Common myeloid progenitor, CD34-positive (primary cell): ENCODE data around the gene FNDC10.
A peak's percentile ranks its signal among the peaks of the same experiment; 100 is the strongest.

Experiments
- CTCF ChIA-PET: fragments of 350-600 bp; sonication (Branson Sonifier 250); formaldehyde crosslinking; loops from one replicate; lab custom pipeline; 2021; ENCODE audit warnings: antibody characterized with exemption; lab: Charles Lee
- POLR2A ChIA-PET: fragments of 350-600 bp; sonication (Branson Sonifier 250); formaldehyde crosslinking; loops from one replicate; lab custom pipeline; 2021; ENCODE audit warnings: antibody characterized with exemption; lab: Charles Lee
- DNase-seq, 3 donors: peaks; one replicate each; pipeline versions ENCODE4 v3.0.0 to v3.0.0-alpha.2; 2013
- H3K27ac ChIP-seq, 2 experiments: 1 replicate in 1 of 2; 2 replicates in 1 of 2; pipeline ENCODE4 v1.7.0; 2013; ENCODE audit warnings: inconsistent platforms in 2 of 2, low read length in 2 of 2, mild to moderate bottlenecking in 2 of 2, low read depth in 1 of 2, moderate library complexity in 1 of 2; ENCODE audit not compliant: severe bottlenecking in 2 of 2, insufficient read depth in 1 of 2, poor library complexity in 1 of 2
- H3K27me3 ChIP-seq, 5 experiments: replicated peaks in 2 of 5; 1 replicate in 3 of 5; 2 replicates in 2 of 5; pipeline versions ENCODE4 v1.6.1 to v1.7.0; 2013; ENCODE audit warnings: low read length in 4 of 5, mild to moderate bottlenecking in 2 of 5, moderate library complexity in 2 of 5, inconsistent platforms in 1 of 5; ENCODE audit not compliant: insufficient read depth in 5 of 5, control insufficient read depth in 4 of 5
- H3K36me3 ChIP-seq, 4 experiments: 1 replicate in 2 of 4; 2 replicates in 2 of 4; pipeline versions ENCODE4 v1.6.1 to v1.7.0; 2013; ENCODE audit warnings: low read length in 3 of 4, control low read depth in 1 of 4, mild to moderate bottlenecking in 1 of 4; ENCODE audit not compliant: control insufficient read depth in 4 of 4, insufficient read depth in 4 of 4
- H3K4me1 ChIP-seq, 4 experiments: 1 replicate in 3 of 4; 2 replicates in 1 of 4; pipeline versions ENCODE4 v1.6.1 to v1.7.1; 2013; ENCODE audit warnings: low read length in 3 of 4, mild to moderate bottlenecking in 3 of 4, control low read depth in 1 of 4, inconsistent platforms in 1 of 4, moderate library complexity in 1 of 4; ENCODE audit not compliant: control insufficient read depth in 4 of 4, insufficient read depth in 4 of 4; ENCODE audit errors: control extremely low read depth in 1 of 4
- H3K4me3 ChIP-seq, 7 experiments: 1 replicate in 4 of 7; 2 replicates in 3 of 7; pipeline versions ENCODE4 v1.5.1 to v1.7.0; 2013; ENCODE audit warnings: mild to moderate bottlenecking in 7 of 7, low read length in 6 of 7, moderate library complexity in 6 of 7, inconsistent platforms in 2 of 7, low read depth in 2 of 7, control low read depth in 1 of 7; ENCODE audit not compliant: insufficient read depth in 4 of 7, control insufficient read depth in 1 of 7; ENCODE audit errors: extremely low read depth in 1 of 7
- H3K9me3 ChIP-seq, 5 experiments: 1 replicate in 4 of 5; 2 replicates in 1 of 5; pipeline versions ENCODE4 v1.6.1 to v1.7.1; 2013; ENCODE audit warnings: low read length in 4 of 5, mild to moderate bottlenecking in 2 of 5, inconsistent platforms in 1 of 5, low read depth in 1 of 5, moderate library complexity in 1 of 5; ENCODE audit not compliant: control insufficient read depth in 4 of 5, insufficient read depth in 2 of 5; ENCODE audit errors: control extremely low read depth in 1 of 5
- WGBS: methylation state at CpG from one replicate; pipeline ENCODE4 v1.1.5; 2013; ENCODE audit not compliant: insufficient coverage; 5-methylcytosine and 5-hydroxymethylcytosine counted together

The FNDC10 gene

DNA sequence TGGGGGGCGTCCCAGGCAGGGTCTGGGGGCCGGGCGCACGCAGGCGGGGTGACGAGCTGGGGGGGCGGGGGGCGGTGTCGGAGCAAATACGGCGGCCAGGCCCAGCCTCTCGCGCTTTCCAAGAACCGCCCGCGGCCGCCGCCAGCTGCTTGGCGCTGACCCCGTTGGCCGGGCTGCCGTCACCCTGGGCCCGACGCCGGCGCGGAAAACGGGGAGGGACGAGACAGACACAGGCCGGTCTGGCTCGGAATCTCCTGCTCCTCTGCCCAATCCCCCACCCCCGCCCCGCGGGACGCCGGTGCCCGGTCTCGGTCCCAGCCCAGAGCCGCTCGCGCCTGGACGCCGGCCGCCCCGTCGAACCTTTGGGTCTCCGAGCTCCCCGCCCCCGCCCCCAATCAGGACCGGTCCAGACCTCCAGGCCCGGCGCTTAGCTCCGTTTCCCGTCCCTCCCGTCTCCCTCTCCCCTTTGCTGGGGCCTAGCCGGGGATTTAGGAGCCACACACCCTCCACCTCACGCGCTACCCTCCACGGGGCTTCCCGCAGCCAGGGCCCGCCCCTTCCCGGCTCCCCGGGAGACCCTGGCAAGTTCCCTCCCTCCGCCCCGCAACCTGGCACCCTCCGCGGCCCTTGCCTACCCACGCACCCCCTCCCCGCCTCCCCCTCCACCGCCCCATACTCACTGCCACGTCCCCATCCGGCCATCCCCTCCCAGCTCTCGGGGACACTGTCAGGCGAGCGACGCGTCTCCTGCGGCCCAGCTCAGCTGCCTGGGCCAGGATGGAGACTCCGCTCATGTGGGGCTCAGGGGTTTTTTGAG lies 31.2 kb upstream of the FNDC10 start:
- no peak overlapping the region for H3K27ac ChIP-seq
- DNase-seq, result peak in 1 of 3 donors; percentile 22
- H3K36me3 ChIP-seq, result peaks cover 0 to 3% (median 0%) of the 10 kb centered on the region in 4 experiments
- 9% methylated on average over 54 of the region's 79 CpGs for WGBS
- POLR2A ChIA-PET, result interaction anchor here (0.9 to 3.0 kb wide), 2 partner anchors 16 to 33 kb away, joined by 3 to 20 read pairs; partner anchors contain the start of gene MIB2
- peaks cover 0 to 18% (median 0%) of the 10 kb centered on the region in 5 experiments for H3K27me3 ChIP-seq
- peaks cover 0 to 31% (median 13%) of the 10 kb centered on the region in 4 experiments for H3K4me1 ChIP-seq
- H3K9me3 ChIP-seq, result no peaks in the 10 kb centered on the region
- CTCF ChIA-PET, result no interaction called here
- H3K4me3 ChIP-seq, result no peak overlapping the region

DNA sequence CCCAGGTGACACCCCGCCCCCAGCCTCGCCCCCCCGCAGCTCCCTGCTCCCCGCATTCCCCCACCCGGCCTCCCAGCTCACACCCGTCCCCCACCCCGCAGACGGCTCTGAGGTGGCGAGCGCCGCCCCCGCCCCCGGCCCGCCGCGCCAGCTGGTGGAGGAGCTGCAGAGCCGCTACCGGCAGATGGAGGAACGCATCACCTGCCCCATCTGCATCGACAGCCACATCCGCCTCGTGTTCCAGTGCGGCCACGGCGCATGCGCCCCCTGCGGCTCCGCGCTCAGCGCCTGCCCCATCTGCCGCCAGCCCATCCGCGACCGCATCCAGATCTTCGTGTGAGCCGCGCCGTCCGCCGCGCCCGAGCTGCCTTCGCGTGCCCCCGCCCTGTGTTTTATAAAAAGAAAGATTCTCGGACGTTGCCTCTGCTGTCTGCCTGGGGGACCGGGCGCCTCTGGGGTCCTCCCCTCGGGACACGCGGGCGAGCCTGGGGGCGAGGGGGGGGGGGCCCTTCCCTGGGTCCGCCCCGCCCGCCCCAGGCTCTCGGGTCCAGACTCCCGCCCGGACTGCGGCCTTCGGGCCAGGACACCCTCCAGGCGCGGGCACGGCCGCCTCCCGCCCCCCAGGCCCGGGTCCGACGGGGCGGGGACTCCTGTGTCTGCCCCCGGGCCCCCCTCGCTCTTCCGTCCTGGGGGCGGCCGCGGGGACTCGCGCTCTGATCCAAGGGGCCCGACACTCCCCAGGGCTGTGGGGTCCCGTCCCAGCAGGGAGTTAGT lies 30.4 kb upstream of the FNDC10 start:
- WGBS, result 8% methylated on average over 45 of the region's 81 CpGs
- ChIA-PET POLR2A (interaction anchor here (0.9 to 3.0 kb wide), 2 partner anchors 15 to 32 kb away, joined by 3 to 20 read pairs; partner anchors contain the start of gene MIB2), CTCF (no interaction called here)
- H3K4me3 ChIP-seq, result peak overlapping the region in 3 of 7 experiments; percentile 31 to 40 (median 38)
- H3K36me3 ChIP-seq, result peaks cover 0 to 3% (median 0%) of the 10 kb centered on the region in 4 experiments
- peaks cover 0 to 18% (median 0%) of the 10 kb centered on the region in 5 experiments for H3K27me3 ChIP-seq
- no peak overlapping the region for H3K27ac ChIP-seq
- DNase-seq, result peak; percentile 93 to 98 (median 98)
- H3K4me1 ChIP-seq, result peaks cover 0 to 31% (median 13%) of the 10 kb centered on the region in 4 experiments
- H3K9me3 ChIP-seq, result no peaks in the 10 kb centered on the region

DNA sequence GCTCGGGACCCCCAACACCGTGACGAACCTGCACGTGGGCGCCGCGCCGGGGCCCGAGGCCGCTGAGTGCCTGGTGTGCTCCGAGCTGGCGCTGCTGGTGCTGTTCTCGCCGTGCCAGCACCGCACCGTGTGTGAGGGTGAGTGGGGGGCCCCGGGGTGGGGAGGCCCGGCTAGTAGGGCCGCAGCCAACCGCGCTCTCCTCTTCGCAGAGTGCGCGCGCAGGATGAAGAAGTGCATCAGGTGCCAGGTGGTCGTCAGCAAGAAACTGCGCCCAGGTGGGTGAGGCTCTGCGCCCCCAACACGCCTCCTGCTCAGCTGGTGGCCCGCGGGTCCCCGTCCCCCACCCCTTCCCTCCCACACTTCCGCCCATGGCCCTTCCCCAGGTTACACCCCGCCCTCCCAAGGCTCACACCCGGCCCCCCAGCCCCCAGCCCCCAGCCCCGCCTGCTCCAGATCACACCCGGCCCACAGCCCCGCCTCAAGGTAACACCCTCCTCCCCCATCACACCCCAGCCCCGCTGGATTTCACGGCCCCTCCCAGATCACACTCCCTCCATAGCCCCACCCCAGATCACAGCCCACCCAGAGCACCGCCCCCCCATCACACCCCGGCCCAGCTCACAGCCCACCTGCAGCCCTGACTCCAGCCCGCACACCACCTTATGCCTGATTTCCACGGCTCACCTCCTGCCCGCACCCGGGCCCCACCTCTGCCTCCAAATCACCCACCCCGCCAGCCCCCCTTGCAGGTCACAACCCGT lies 29.7 kb upstream of the FNDC10 start:
- CTCF ChIA-PET, result interaction anchor here (1.0 to 1.5 kb wide), 2 partner anchors 9 to 16 kb away, joined by 4 to 5 read pairs; no protein-coding TSS in a partner anchor
- Histone ChIP-seq H3K36me3 (peaks cover 0 to 3% (median 0%) of the 10 kb centered on the region in 4 experiments), H3K27me3 (peaks cover 0 to 18% (median 0%) of the 10 kb centered on the region in 5 experiments), H3K4me3 (peak overlapping the region in 4 of 7 experiments; percentile 19 to 67 (median 35)), H3K27ac (no peak overlapping the region), H3K4me1 (peaks cover 0 to 31% (median 13%) of the 10 kb centered on the region in 4 experiments), H3K9me3 (no peaks in the 10 kb centered on the region)
- WGBS, result 38% methylated on average over 31 of the region's 48 CpGs
- POLR2A ChIA-PET, result interaction anchor here (0.9 to 3.0 kb wide), 2 partner anchors 14 to 32 kb away, joined by 3 to 20 read pairs; partner anchors contain the start of gene MIB2
- DNase-seq, result peak in 1 of 3 donors; percentile 51

DNA sequence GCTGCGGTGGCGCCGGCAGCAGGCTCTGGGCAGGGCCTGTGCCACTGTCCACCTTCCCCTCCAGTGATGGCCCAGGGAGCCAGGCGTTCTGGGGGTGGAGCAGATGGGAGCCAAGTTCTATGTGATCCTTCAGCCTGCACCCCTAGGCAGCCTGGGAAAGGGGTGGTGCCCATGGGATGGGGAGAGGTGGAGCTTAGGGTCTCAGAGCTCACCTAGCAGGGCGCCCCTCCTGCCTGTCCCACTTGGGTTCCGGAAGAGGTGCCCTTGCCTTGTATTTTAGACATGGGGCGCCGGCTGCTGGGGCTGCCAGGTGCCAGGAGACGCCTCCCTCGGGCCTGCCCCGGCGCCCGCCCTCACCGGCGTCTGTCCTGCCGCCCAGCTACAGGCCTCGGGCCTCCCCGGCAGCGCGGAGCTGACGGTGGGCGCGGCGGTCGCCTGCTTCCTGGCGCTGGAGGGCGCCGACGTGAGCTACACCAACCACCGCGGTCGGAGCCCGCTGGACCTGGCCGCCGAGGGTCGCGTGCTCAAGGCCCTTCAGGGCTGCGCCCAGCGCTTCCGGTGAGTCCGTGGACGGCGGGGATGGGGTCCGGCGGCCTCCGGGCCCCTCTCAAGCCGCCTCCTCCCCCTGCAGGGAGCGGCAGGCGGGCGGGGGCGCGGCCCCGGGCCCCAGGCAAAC lies 29.0 kb upstream of the FNDC10 start:
- H3K4me3 ChIP-seq, result peak overlapping the region in 5 of 7 experiments; percentile 10 to 67 (median 36)
- peaks cover 0 to 3% (median 0%) of the 10 kb centered on the region in 4 experiments for H3K36me3 ChIP-seq
- peaks cover 0 to 31% (median 13%) of the 10 kb centered on the region in 4 experiments for H3K4me1 ChIP-seq
- ChIA-PET CTCF (interaction anchor here (1.0 to 1.5 kb wide), 3 partner anchors 8 to 30 kb away, joined by 3 to 5 read pairs (median 4); no protein-coding TSS in a partner anchor), POLR2A (interaction anchor here (3.0 kb wide), 1 partner anchor 14 kb away, joined by 20 read pairs; the partner anchor contains the start of gene MIB2)
- no peak overlapping the region for H3K27ac ChIP-seq
- peak in 1 of 3 donors; percentile 28 for DNase-seq
- peaks cover 0 to 18% (median 0%) of the 10 kb centered on the region in 5 experiments for H3K27me3 ChIP-seq
- WGBS, result 34% methylated on average over 48 of the region's 53 CpGs
- no peaks in the 10 kb centered on the region for H3K9me3 ChIP-seq

DNA sequence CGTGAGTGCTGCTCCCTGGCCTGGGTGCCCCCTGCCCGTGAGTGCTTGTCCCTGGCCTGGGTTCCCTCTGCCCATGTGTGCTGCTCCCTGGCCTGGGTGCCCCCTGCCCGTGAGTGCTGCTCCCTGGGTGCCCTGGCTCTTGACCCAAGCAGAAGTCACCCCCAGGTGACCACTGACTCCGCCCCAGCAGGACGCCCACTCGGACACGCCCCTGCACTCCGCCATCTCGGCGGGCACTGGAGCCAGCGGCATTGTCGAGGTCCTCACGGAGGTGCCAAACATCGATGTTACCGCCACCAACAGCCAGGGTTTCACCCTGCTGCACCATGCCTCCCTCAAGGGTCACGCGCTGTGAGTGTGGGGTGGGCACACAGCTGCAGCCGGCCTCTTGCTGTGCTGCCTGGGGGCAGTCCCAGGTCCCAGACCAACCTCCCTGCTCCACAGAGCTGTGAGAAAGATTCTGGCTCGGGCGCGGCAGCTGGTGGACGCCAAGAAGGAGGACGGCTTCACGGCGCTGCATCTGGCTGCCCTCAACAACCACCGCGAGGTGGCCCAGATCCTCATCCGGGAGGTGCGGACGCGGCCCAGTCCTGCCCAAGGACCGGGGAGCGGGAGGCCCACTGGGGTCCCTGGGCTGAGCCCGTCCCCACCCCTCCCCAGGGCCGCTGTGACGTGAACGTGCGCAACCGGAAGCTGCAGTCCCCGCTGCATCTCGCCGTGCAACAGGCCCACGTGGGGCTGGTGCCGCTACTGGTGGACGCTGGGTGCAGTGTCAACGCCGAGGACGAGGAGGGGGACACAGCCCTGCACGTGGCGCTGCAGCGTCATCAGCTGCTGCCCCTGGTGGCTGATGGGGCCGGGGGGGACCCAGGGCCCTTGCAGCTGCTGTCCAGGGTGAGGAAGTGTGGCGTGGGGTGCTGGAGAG lies 28.2 kb upstream of the FNDC10 start:
- no peak overlapping the region for H3K4me3 ChIP-seq
- ChIA-PET CTCF (interaction anchor here (1.0 to 1.5 kb wide), 3 partner anchors 7 to 29 kb away, joined by 3 to 5 read pairs (median 4); no protein-coding TSS in a partner anchor), POLR2A (interaction anchor here (3.0 kb wide), 1 partner anchor 13 kb away, joined by 20 read pairs; the partner anchor contains the start of gene MIB2)
- H3K27me3 ChIP-seq, result peaks cover 0 to 18% (median 0%) of the 10 kb centered on the region in 5 experiments
- H3K4me1 ChIP-seq, result peaks cover 0 to 31% (median 13%) of the 10 kb centered on the region in 4 experiments
- DNase-seq, result no peak
- H3K9me3 ChIP-seq, result no peaks in the 10 kb centered on the region
- H3K27ac ChIP-seq, result no peak overlapping the region
- peaks cover 0 to 3% (median 0%) of the 10 kb centered on the region in 4 experiments for H3K36me3 ChIP-seq
- 95% methylated on average over 44 of the region's 53 CpGs for WGBS
